ENCODE results near the gene PSAPL1.

PSAPL1 gene

DNA sequence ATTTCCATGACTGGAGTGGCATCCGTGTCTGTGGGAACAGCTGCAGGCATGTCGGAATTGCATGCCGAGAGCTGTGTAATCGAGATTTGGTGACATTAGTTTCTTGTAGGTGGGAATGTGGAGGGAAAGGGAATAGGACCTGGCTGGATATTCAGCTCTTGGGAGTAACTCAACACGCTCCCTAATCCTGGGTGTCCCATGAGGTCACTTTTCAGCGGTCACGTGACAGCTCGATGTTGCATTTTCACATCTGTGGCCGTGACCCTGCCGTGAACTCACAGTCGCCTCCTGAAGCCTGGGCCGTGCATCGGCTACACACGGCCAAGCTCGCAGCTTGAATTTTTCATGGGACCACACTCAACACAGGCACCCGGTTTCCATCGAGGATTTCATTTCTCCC lies 25.8 kb upstream of the PSAPL1 start:
- no peak for DNase-seq

DNA sequence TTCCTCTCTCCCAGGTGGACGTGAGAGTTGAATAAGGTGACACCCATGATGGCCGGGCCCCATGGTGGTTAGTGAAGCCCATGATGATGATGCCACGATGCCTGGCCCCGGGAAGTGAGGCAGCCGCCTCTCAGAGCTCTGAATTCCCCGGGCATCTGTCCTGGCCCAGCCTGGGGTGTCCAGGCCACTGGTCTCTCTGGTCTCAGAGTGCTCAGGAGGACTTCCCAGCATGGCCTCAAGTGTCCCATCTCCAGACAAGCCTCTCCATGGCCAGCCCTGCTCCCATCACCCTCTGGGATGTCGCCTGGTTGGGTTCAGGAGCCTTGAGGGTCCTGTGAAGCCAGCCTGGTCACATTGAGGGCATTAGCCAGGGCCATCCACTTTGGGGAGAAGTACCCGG lies 24.7 kb upstream of the PSAPL1 start:
- H3K36me3 ChIP-seq (ENCODE audit: insufficient read depth, low read length), result no peaks in the 10 kb centered on the region
- ATAC-seq (ENCODE audit: insufficient read depth, low read depth) (no peak), DNase-seq (no peak)
- H3K27ac ChIP-seq (ENCODE audit: low read length), result no peak overlapping the region
- no peak overlapping the region for H3K4me3 ChIP-seq (ENCODE audit: low read depth in 1 of 2, low read length in 2 of 2)
- H2AFZ ChIP-seq (ENCODE audit: low read depth, low read length), result no peak overlapping the region
- no peaks in the 10 kb centered on the region; the same call in 1 of the 2 replicates for H4K20me1 ChIP-seq (ENCODE audit: insufficient read depth, low read length)
- H3K9me3 ChIP-seq (ENCODE audit: insufficient read depth, low read length, severe bottlenecking), result no peaks in the 10 kb centered on the region
- no peak for TF ChIP-seq EZH2 (IDR thresholded peaks at IDR 0.05; ENCODE audit: borderline replicate concordance, low read depth, low read length, severe bottlenecking)
- TF ChIP-seq, protein P1, sequence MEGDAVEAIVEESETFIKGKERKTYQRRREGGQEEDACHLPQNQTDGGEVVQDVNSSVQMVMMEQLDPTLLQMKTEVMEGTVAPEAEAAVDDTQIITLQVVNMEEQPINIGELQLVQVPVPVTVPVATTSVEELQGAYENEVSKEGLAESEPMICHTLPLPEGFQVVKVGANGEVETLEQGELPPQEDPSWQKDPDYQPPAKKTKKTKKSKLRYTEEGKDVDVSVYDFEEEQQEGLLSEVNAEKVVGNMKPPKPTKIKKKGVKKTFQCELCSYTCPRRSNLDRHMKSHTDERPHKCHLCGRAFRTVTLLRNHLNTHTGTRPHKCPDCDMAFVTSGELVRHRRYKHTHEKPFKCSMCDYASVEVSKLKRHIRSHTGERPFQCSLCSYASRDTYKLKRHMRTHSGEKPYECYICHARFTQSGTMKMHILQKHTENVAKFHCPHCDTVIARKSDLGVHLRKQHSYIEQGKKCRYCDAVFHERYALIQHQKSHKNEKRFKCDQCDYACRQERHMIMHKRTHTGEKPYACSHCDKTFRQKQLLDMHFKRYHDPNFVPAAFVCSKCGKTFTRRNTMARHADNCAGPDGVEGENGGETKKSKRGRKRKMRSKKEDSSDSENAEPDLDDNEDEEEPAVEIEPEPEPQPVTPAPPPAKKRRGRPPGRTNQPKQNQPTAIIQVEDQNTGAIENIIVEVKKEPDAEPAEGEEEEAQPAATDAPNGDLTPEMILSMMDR (IDR thresholded peaks at IDR 0.05; ENCODE audit: borderline replicate concordance, extremely low read depth, low read length, poor library complexity, severe bottlenecking), result no peak
- H3K9ac ChIP-seq (ENCODE audit: low read depth, low read length), result no peak overlapping the region
- H3K4me1 ChIP-seq (ENCODE audit: insufficient read depth, low read length), result no peaks in the 10 kb centered on the region
- no peaks in the 10 kb centered on the region for H3K27me3 ChIP-seq (ENCODE audit: insufficient read depth, low read length, poor library complexity)
- no peaks in the 10 kb centered on the region for H3K79me2 ChIP-seq (ENCODE audit: insufficient read depth, low read length)
- no peak overlapping the region for H3K4me2 ChIP-seq (ENCODE audit: insufficient read depth, low read length)

More for the DNA sequence above, 25.8 kb upstream of the PSAPL1 start:
- TF ChIP-seq EZH2 (IDR thresholded peaks at IDR 0.05; ENCODE audit: borderline replicate concordance, low read depth, low read length, severe bottlenecking), result no peak
- TF ChIP-seq, protein P1 (IDR thresholded peaks at IDR 0.05; ENCODE audit: borderline replicate concordance, extremely low read depth, low read length, poor library complexity, severe bottlenecking), result no peak
- Histone ChIP-seq H3K36me3 (ENCODE audit: insufficient read depth, low read length) (no peaks in the 10 kb centered on the region), H3K27ac (ENCODE audit: low read length) (no peak overlapping the region), H4K20me1 (ENCODE audit: insufficient read depth, low read length) (no peaks in the 10 kb centered on the region; the same call in 1 of the 2 replicates), H3K79me2 (ENCODE audit: insufficient read depth, low read length) (no peaks in the 10 kb centered on the region), H2AFZ (ENCODE audit: low read depth, low read length) (no peak overlapping the region), H3K9ac (ENCODE audit: low read depth, low read length) (no peak overlapping the region), H3K4me1 (ENCODE audit: insufficient read depth, low read length) (no peaks in the 10 kb centered on the region), H3K4me3 (ENCODE audit: low read depth in 1 of 2, low read length in 2 of 2) (no peak overlapping the region), H3K4me2 (ENCODE audit: insufficient read depth, low read length) (no peak overlapping the region), H3K9me3 (ENCODE audit: insufficient read depth, low read length, severe bottlenecking) (no peaks in the 10 kb centered on the region), H3K27me3 (ENCODE audit: insufficient read depth, low read length, poor library complexity) (no peaks in the 10 kb centered on the region)
- ATAC-seq (ENCODE audit: insufficient read depth, low read depth), result no peak

DNA sequence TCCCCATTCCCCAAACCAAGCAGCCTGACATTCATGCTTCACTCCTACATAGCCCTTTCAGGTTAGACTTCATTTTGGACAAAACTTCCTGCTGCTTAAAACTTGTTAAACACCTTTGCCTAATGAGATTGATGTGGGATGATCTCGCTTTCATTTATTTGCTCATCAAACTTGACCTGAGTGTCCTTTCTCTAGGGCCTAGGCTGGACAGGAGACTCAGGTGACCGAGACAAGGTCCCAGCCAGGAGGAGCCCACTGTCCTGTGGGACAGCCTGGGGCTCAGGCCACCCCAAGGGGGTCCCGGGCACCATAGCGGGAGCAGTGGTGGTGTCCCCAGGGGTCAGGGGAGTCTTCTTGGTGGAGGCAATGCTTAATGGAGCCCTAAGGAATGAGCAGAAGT lies 23.7 kb upstream of the PSAPL1 start:
- DNase-seq (no peak), ATAC-seq (ENCODE audit: insufficient read depth, low read depth) (no peak)
- Histone ChIP-seq H3K4me2 (ENCODE audit: insufficient read depth, low read length) (no peak overlapping the region), H2AFZ (ENCODE audit: low read depth, low read length) (no peak overlapping the region), H3K4me3 (ENCODE audit: low read depth in 1 of 2, low read length in 2 of 2) (no peak overlapping the region), H3K4me1 (ENCODE audit: insufficient read depth, low read length) (no peaks in the 10 kb centered on the region), H4K20me1 (ENCODE audit: insufficient read depth, low read length) (no peaks in the 10 kb centered on the region; the same call in 1 of the 2 replicates), H3K9ac (ENCODE audit: low read depth, low read length) (no peak overlapping the region), H3K27ac (ENCODE audit: low read length) (no peak overlapping the region), H3K79me2 (ENCODE audit: insufficient read depth, low read length) (no peaks in the 10 kb centered on the region), H3K36me3 (ENCODE audit: insufficient read depth, low read length) (no peaks in the 10 kb centered on the region), H3K9me3 (ENCODE audit: insufficient read depth, low read length, severe bottlenecking) (no peaks in the 10 kb centered on the region), H3K27me3 (ENCODE audit: insufficient read depth, low read length, poor library complexity) (no peaks in the 10 kb centered on the region)
- TF ChIP-seq EZH2 (IDR thresholded peaks at IDR 0.05; ENCODE audit: borderline replicate concordance, low read depth, low read length, severe bottlenecking), result no peak
- TF ChIP-seq, protein P1 (IDR thresholded peaks at IDR 0.05; ENCODE audit: borderline replicate concordance, extremely low read depth, low read length, poor library complexity, severe bottlenecking), result no peak

DNA sequence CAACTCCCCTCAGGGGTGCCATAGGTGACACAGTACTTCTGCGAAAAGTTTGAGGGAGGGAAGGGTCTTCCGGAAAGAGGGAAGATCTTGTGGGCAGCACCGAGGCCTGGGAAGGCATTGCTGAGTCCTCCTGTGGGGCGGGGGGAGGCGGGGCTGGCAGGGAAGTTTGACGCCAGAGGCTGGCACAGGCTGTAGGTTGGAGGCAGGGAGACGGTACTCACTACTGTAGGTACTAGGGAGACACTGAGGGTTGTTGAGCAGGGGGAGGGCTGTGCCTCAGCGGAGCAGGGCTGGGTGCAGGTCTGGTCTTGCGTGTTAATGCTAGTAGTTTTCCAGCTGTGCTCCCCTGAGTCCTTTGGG lies 23.3 kb upstream of the PSAPL1 start:
- DNase-seq (no peak), ATAC-seq (ENCODE audit: insufficient read depth, low read depth) (no peak)
- H3K4me3 ChIP-seq (ENCODE audit: low read depth in 1 of 2, low read length in 2 of 2), result no peak overlapping the region
- no peaks in the 10 kb centered on the region for H3K9me3 ChIP-seq (ENCODE audit: insufficient read depth, low read length, severe bottlenecking)
- no peaks in the 10 kb centered on the region for H3K4me1 ChIP-seq (ENCODE audit: insufficient read depth, low read length)
- no peak overlapping the region for H3K4me2 ChIP-seq (ENCODE audit: insufficient read depth, low read length)
- no peak overlapping the region for H3K27ac ChIP-seq (ENCODE audit: low read length)
- TF ChIP-seq, protein P1 (IDR thresholded peaks at IDR 0.05; ENCODE audit: borderline replicate concordance, extremely low read depth, low read length, poor library complexity, severe bottlenecking), result no peak
- TF ChIP-seq EZH2 (IDR thresholded peaks at IDR 0.05; ENCODE audit: borderline replicate concordance, low read depth, low read length, severe bottlenecking), result no peak
- no peak overlapping the region for H2AFZ ChIP-seq (ENCODE audit: low read depth, low read length)
- H3K79me2 ChIP-seq (ENCODE audit: insufficient read depth, low read length), result no peaks in the 10 kb centered on the region
- no peaks in the 10 kb centered on the region for H3K27me3 ChIP-seq (ENCODE audit: insufficient read depth, low read length, poor library complexity)
- no peaks in the 10 kb centered on the region for H3K36me3 ChIP-seq (ENCODE audit: insufficient read depth, low read length)
- no peak overlapping the region for H3K9ac ChIP-seq (ENCODE audit: low read depth, low read length)
- H4K20me1 ChIP-seq (ENCODE audit: insufficient read depth, low read length), result no peaks in the 10 kb centered on the region; the same call in 1 of the 2 replicates
